ENCODE results near the gene EGFL8. TPM values are rescaled to one million over a fixed set of nuclear protein-coding genes. Genes with fewer than 3 reads are reported as not detected.

The EGFL8 gene
- total RNA-seq, 1 experiment from 2014 or later, result 11.1 TPM

- ATAC-seq, result no peak
- intact Hi-C loops (cut with micrococcal nuclease; ENCODE audit: unreplicated experiment) (no loop called here), in situ Hi-C loops (cut with HindIII; ENCODE audit: low pct_unique_long_range_greater_than_20kb, low sequenced_read_pairs) (no loop called here)
- Histone ChIP-seq H3K36me3 (ENCODE audit: control insufficient read depth, insufficient read depth, low read length) (no peaks in the 10 kb centered on the region; the same call in 1 of the 2 replicates), H3K4me1 (ENCODE audit: control insufficient read depth, insufficient read depth, low read length) (peaks cover 23% of the 10 kb centered on the region), H3K4me3 (ENCODE audit: low read depth in 2 of 2, low read length in 2 of 2) (peak overlapping the region; percentile 92 to 100), H3K9me3 (ENCODE audit: control insufficient read depth, insufficient read depth, low read depth, low read length) (no peaks in the 10 kb centered on the region), H3K27ac (ENCODE audit: low read length) (peak overlapping the region; percentile 96), H3K27me3 (ENCODE audit: control insufficient read depth, insufficient read depth, low read length) (no peaks in the 10 kb centered on the region)
- ChIA-PET CTCF (no interaction called here), POLR2A (no interaction called here)
- no peak for TF ChIP-seq POLR2AphosphoS5 (IDR thresholded peaks at IDR 0.05; ENCODE audit: low read depth, low read length)
- no peak for TF ChIP-seq CTCF (IDR thresholded peaks at IDR 0.05)
- no peak for TF ChIP-seq TCF7L2 (IDR thresholded peaks at IDR 0.05; ENCODE audit: low read depth, low read length)
- no peak for TF ChIP-seq SIN3A (IDR thresholded peaks at IDR 0.05; ENCODE audit: borderline replicate concordance, insufficient read depth, low read depth, low read length)
- no peak for TF ChIP-seq REST (IDR thresholded peaks at IDR 0.05; ENCODE audit: insufficient read depth in 1 of 2, low read depth in 2 of 2, low read length in 1 of 2)
- no TSS peak for BruUV-seq (replicated peaks)
- no peak for DNase-seq (ENCODE audit: low read depth, low spot score)
Measured at GRCh38 chr6:32126880-32127279, 37.5 kb upstream of the EGFL8 start.

DNA sequence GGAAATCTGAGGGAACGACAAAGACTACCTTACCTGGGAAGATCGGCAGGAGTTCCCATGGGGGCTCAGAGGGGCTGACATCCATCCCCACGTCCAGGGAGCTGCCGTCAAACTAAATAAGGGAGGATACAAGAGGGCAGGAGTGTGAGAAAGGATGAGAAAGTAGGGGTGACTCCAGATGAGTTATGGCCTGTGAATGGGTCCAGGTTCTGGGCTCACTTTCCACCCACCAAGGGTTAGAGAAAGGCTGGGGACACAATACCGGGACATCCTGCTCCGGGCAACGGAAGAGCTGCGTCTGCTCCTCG, 37.0 kb upstream of the EGFL8 start:
- BruUV-seq (replicated peaks), result no TSS peak
- CTCF ChIA-PET, result interaction anchor here (1.2 kb wide), 1 partner anchor 8 kb away, joined by 4 read pairs; no protein-coding TSS in a partner anchor

More for the DNA sequence above, 37.0 kb upstream of the EGFL8 start:
- Histone ChIP-seq H3K27ac (ENCODE audit: low read length) (peak overlapping the region; percentile 96), H3K27me3 (ENCODE audit: control insufficient read depth, insufficient read depth, low read length) (no peaks in the 10 kb centered on the region), H3K4me3 (ENCODE audit: low read depth in 2 of 2, low read length in 2 of 2) (peak overlapping the region; percentile 92 to 100), H3K9me3 (ENCODE audit: control insufficient read depth, insufficient read depth, low read depth, low read length) (no peaks in the 10 kb centered on the region), H3K36me3 (ENCODE audit: control insufficient read depth, insufficient read depth, low read length) (no peaks in the 10 kb centered on the region; the same call in 1 of the 2 replicates), H3K4me1 (ENCODE audit: control insufficient read depth, insufficient read depth, low read length) (peaks cover 23% of the 10 kb centered on the region)
- no peak for TF ChIP-seq TCF7L2 (IDR thresholded peaks at IDR 0.05; ENCODE audit: low read depth, low read length)
- no peak for TF ChIP-seq REST (IDR thresholded peaks at IDR 0.05; ENCODE audit: insufficient read depth in 1 of 2, low read depth in 2 of 2, low read length in 1 of 2)
- no peak for TF ChIP-seq CTCF (IDR thresholded peaks at IDR 0.05)
- TF ChIP-seq POLR2AphosphoS5 (IDR thresholded peaks at IDR 0.05; ENCODE audit: low read depth, low read length), result no peak
- no peak for TF ChIP-seq SIN3A (IDR thresholded peaks at IDR 0.05; ENCODE audit: borderline replicate concordance, insufficient read depth, low read depth, low read length)
- DNase-seq (ENCODE audit: low read depth, low spot score) (no peak), ATAC-seq (no peak)
- intact Hi-C loops (cut with micrococcal nuclease; ENCODE audit: unreplicated experiment), result no loop called here
- in situ Hi-C loops (cut with HindIII; ENCODE audit: low pct_unique_long_range_greater_than_20kb, low sequenced_read_pairs), result no loop called here
- POLR2A ChIA-PET, result no interaction called here
